ENCODE data around the gene ARID1B.

The ARID1B gene

GRCh38 chr6:156756630-156757610 is 20.3 kb upstream of the ARID1B start:
- H3K27me3 ChIP-seq (replicated peaks): no peaks in the 10 kb centered on the region
- H3K27ac ChIP-seq: no peak overlapping the region
- H3K4me3 ChIP-seq (ENCODE audit: low read depth, low read length): no peak overlapping the region
- no peak for DNase-seq
- TF ChIP-seq CTCF (IDR thresholded peaks at IDR 0.05; ENCODE audit: low read depth, low read length, missing control alignments): no peak
- no peaks in the 10 kb centered on the region for H3K36me3 ChIP-seq (replicated peaks)
- in situ Hi-C loops (cut with HindIII; ENCODE audit: low pct_ligation_motif_present, low sequenced_read_pairs): no loop called here

GRCh38 chr6:156757849-156758248 is 19.3 kb upstream of the ARID1B start:
- no peak for DNase-seq
- H3K4me3 ChIP-seq (ENCODE audit: low read depth, low read length): no peak overlapping the region
- no peaks in the 10 kb centered on the region for H3K27me3 ChIP-seq (replicated peaks)
- H3K36me3 ChIP-seq (replicated peaks): no peaks in the 10 kb centered on the region
- in situ Hi-C loops (cut with HindIII; ENCODE audit: low pct_ligation_motif_present, low sequenced_read_pairs): no loop called here
- TF ChIP-seq CTCF (IDR thresholded peaks at IDR 0.05; ENCODE audit: low read depth, low read length, missing control alignments): no peak
- H3K27ac ChIP-seq: no peak overlapping the region

DNA sequence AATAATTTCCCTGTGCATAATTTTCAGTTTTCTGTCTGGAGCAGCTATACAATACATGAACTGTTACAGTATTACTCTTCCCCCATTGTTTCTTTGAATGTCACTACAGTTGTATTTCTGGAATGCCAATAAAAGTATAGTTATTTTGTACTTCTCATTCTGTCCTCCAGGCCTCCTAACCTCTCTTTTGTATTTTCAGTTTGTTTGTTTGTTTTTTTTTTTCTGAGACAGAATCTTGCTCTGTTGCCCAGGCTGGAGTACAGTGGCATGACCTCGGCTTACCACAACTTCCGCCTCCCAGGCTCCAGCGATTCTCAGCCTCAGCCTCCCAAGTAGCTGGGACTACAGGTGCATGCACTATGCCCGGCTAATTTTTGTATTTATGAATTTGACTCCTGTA is 16.8 kb upstream of the ARID1B start:
- Histone ChIP-seq H3K27me3 (replicated peaks) (no peaks in the 10 kb centered on the region), H3K27ac (no peak overlapping the region), H3K36me3 (replicated peaks) (no peaks in the 10 kb centered on the region), H3K4me3 (ENCODE audit: low read depth, low read length) (no peak overlapping the region)
- TF ChIP-seq CTCF (IDR thresholded peaks at IDR 0.05; ENCODE audit: low read depth, low read length, missing control alignments): no peak
- in situ Hi-C loops (cut with HindIII; ENCODE audit: low pct_ligation_motif_present, low sequenced_read_pairs): no loop called here
- no peak for DNase-seq

DNA sequence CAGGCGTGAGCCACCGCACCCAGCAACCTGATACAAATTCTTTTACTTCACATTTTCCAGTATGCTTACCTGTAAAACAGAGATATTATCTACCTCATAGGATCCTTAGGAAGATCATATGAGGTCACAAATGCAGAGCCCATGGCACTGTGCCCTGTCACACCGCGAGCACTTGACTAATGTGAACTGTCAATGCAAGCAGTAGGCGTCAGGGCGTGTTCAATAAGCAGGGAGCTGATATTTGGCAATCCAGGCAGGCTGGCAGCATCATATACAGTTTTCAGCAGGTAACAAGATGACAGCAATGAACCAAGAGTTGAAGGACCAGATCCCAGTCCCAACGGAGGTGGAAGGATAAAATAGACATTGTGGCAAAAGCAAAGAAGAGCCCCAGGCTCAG is 14.6 kb upstream of the ARID1B start:
- Histone ChIP-seq H3K27ac (no peak overlapping the region), H3K36me3 (replicated peaks) (no peaks in the 10 kb centered on the region), H3K4me3 (ENCODE audit: low read depth, low read length) (no peak overlapping the region), H3K27me3 (replicated peaks) (no peaks in the 10 kb centered on the region)
- no peak for TF ChIP-seq CTCF (IDR thresholded peaks at IDR 0.05; ENCODE audit: low read depth, low read length, missing control alignments)
- in situ Hi-C loops (cut with HindIII; ENCODE audit: low pct_ligation_motif_present, low sequenced_read_pairs): no loop called here
- no peak for DNase-seq

DNA sequence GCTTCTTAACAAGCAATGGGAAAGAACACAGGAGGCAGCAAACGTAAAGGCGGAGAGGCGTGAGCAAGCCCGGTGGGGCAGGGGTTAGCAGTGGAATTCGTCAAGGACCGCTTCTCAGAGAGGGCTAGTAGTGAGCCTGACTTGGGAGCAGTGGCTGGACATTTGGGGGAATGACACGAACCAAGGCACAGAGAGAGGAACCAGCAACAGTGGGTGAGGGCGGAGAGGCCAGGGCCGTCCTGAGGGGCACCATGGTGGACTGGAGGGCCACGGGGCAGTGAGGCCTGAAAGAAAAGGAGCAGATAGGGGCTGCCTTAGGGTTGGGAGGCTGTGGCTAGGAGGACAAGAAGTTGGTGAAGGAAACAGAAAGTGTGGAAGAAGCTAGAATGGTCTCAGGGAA is 12.1 kb upstream of the ARID1B start:
- no peaks in the 10 kb centered on the region for H3K27me3 ChIP-seq (replicated peaks)
- in situ Hi-C loops (cut with HindIII; ENCODE audit: low pct_ligation_motif_present, low sequenced_read_pairs): no loop called here
- TF ChIP-seq CTCF (IDR thresholded peaks at IDR 0.05; ENCODE audit: low read depth, low read length, missing control alignments): no peak
- DNase-seq: no peak
- no peak overlapping the region for H3K4me3 ChIP-seq (ENCODE audit: low read depth, low read length)
- no peak overlapping the region for H3K27ac ChIP-seq
- no peaks in the 10 kb centered on the region for H3K36me3 ChIP-seq (replicated peaks)
